DLD1 (cell line): ENCODE data around the gene SSTR4.

Source experiments
- in situ Hi-C: cut with HindIII; loops from 2 replicates; pipeline ENCODE4 v1.10.0; 2017; ENCODE audit warnings: low sequenced_read_pairs

SSTR4 gene

DNA sequence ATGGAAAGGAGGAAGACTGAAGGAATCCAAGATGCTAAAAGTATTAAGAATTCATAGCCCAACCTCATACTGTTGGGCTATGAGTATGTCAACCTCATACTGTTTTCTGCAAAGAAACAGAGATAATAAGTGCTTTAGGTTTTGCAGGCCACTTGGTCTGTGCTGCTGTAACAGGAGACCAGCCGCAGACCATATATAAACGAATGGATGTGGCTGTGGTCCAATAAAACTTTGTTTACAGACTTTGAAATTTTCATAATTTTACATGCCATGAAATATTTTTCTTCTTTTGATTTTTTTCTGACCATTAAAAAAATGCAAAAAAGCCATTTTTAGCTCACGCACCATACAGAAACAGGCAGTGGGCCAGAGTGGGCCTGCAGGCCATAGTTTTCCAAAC, 28.1 kb downstream of the SSTR4 start:
- in situ Hi-C loops: no loop called here

GRCh38 chr20:23063581-23063980, 28.5 kb downstream of the SSTR4 start:
- in situ Hi-C loops: no loop called here

DNA sequence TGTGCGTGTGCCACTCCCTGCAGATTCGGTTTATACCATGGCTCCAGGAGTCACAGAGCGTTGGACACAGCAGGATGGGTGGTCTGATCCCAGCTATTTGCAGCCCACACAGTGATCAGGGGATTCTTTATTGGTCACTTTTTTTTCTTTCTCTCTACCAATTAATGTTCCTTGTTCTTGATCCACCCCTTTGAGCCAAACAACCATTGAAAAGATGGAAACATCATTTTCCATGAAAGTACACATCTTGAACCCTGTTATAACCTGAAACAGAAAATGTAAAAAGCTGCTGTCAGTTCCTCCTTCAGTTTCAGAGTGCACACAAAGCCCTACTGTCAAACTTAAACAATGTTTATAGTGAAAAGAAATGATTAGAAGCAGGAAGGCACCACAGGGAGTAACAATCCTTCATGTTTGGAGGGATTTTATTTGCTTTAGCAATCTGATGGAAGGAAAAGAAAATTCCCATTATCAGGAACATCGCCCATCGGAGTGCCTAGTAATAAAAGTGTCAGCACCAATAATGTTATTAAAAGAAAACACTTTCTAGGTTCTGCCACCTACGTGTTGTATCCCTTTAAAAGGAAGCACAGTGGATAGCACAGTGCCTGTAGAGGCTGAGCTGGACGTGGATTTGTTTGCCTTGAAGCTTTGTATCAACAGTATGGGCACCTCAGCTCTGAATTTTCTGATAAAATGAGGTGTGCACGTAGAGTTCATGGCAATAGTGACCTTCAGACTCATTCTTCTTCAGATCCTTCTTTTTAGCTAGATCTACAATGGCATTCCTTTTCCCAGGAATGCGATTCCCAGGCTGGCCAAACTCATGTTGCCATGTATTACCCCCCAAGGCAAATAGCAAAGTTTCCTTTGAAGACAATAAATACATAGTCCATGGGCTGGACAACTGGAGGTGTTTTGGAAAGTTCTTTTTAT, 30.4 kb downstream of the SSTR4 start:
- in situ Hi-C loops: no loop called here

DNA sequence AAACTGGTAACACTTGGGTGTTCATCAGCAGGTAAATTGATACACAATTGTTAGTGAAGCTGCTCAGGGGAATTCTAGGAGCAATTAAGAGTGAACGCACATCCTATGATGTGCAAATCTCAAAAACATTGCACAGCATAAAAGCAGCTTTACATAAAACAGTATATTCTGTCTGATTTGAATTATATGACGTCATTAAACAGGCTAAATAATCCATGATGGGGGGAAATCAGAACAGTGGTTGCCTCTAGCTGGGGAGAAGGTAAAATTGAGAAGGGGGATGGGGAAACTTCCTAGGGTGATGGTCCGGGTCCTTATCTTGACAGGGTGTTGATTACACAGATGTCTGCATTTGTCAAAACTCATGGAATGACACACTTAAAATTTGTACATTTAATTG, 31.7 kb downstream of the SSTR4 start:
- in situ Hi-C loops: no loop called here

DNA sequence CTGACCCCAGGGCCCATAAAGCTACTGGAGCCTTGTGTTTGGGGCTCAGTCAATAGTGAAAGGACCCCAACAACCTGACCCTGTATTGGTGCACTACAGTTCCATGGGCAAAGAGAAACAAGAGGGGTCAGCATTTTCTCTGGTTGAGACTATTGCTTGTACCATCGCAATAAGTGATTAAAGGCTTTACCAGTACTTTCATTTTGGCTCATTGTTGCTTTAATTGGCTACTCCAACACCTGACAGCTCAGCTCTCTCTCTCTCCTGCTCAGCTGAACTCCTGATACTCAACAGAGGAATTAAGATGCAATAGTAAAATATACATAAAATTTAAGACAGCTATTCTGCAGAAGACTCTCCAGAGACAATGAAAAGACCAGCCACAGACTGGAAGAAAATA, 33.2 kb downstream of the SSTR4 start:
- in situ Hi-C loops: no loop called here

- in situ Hi-C loops: no loop called here
Observed at GRCh38 chr20:23069108-23069507, 34.0 kb downstream of the SSTR4 start.

DNA sequence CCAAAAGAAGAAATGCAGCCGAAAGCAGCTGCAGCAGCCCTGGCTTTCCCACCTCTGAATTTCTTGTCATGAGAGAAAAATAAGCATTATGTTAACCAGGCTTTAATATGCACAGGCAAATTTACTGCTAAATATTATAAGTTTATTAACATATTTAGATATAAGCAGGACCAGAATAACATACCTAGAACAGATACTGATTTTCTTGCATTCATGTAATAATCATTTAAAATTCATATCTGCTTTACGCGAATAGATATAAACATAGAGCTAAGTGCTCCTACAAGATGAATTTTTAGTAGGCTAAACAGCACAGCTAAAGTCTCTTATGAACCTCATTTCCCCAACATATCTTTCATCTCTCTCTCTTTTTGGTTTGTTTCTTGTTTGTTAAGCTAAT, 36.3 kb downstream of the SSTR4 start:
- in situ Hi-C loops: no loop called here

DNA sequence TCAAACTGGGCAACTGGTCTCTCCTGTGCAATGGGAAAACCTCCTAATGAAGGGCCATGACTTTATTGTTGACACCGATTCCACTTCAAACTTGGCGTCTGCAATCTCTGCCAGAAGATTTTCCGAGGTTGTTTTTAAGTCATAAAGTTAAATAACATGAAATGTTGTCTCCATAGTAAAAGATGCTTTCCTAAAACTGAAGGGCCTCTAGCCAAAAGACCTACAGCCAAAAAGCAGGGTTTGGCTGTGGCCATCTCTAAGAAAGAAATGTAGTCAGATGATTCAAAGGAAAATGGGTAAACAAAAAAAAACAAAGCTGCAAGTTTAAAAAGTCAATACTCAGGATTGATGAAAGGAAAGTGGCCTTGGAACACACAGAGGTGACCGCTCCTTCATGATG, 36.9 kb downstream of the SSTR4 start:
- in situ Hi-C loops: no loop called here

DNA sequence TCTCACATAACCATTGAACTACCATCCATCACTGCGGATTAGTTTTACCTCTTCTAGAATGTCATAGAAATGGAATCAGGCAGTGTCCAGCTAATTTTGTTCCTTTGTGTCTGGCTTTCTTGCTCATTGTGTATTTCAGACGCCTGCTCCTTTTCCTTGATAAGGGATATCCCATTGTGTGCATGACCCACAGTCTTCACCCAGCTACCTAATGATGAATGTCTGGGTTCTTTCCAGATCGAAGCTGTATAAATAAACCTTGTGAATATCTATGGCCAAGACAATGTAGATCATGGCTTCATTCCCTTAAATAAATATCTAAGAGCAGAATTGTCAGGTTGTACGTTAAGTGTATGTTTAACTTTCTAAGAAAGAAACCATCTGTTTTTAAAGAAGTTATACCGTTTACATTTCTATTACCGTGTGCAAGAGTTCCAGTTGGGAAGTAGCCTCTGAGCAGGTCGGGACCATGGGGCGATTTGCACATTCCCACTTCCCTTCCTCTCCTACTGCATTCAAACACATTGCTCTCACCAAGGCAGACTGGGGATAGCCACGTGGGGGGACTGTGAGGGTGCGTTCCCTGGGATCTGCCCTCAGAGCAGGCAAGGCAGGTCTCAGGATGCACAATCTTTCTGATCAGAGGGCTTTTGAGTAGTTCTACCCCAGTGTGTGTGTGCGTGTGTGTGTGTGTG, 37.9 kb downstream of the SSTR4 start:
- in situ Hi-C loops: no loop called here

GRCh38 chr20:23074052-23074451, 38.9 kb downstream of the SSTR4 start:
- in situ Hi-C loops: no loop called here

DNA sequence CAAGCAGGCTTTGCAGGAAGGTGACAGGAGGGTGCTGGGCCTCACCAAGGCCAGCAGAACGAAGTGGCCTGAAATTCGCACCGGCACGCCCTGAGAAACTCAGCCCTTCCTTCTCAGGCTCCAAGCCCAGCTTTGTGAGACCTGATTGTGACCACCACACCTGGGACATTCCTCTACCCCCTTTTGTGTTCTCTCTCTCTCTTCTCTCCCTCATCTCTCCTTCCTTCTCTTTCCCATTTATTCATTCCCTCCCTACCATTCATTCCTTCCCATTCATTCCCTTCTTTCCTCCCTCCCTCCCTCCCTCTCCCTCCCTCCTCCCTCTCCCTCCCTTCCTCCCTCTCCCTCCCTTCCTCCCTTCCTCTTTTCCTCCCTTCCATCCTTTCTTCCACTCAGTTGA, 42.2 kb downstream of the SSTR4 start:
- in situ Hi-C loops: no loop called here

DNA sequence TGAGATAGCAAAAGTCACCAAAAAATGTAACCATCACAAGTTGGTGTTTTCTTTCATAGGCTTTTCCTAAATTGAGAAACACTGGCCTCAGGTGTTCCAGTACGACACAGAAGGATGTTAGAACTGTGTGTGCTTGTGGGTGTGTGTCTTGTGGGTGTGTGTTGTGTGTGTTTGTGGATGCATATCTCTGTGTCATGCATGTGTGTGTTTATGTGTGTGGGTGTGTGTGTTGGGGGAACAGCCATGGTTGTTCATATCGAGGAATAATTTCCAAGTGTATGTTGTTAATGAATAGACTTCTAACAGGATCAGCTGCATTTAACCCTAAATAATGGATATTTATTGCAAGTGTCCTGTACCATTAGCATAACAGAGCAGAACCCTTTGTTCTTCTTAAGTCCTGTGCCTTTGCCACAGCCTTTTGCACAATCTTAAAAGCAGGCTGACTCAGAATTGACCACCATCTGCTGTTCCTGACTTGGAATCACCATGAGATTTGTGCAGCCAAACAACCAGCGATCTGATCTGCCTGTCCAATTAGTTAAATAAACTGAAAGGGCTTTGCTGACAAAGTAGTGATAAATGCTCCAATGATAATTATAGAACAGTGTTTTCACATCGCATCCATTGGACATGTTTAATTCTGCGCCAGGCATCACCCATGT, 43.4 kb downstream of the SSTR4 start:
- in situ Hi-C loops: no loop called here

DNA sequence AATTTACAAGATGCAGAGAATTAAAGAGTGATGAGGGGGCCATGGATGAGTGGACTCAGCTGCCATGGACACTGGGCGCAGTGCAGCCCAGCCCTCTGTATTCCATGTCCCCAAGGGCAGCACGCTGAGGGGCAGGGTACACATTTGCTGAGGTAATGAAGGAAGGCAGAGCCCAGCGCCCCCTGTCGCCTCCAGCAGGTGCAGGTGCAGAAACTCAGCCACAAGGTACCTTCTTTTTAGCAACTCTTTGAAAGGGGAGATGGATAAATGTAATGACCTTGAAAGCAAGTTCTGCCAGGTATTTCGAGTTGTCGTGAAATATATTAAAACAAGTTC, 43.9 kb downstream of the SSTR4 start:
- in situ Hi-C loops: no loop called here

DNA sequence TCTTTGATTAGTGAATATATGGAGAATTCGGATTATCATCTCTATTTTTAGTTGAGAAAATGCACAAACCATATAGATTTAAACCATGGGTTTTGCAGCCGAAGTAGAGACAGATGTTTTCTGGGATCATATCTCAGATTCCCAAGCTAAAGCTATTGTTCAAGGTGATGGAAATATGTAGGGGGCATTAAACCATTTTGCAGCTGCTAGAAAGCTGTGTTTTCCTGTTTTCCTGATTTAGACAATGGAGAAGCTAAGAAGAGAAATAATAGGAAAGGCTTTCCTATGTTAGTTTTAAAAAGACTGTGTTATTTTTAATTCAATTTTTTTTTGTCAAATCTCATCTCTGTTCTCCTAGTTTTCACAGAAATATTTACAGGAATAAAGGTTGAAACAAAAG, 44.8 kb downstream of the SSTR4 start:
- in situ Hi-C loops: no loop called here

DNA sequence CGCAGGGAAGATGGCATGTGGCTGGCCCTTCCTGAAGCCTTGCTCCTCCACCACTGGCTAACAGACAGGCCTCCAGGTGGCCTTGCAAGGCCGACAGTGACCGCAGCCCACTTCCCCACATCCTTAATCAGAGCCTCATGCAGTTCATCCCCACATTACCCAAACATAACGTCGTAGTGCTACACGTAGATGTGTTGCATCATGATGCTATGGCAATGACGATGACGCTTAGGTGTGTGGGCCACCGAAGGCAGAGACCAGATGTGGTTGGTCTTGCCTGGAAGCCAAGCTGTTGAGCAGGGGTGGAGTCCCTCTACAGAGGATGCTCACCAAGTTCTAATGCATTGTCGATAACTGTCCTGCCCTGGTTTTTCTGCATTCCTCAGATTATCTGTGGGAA, 45.4 kb downstream of the SSTR4 start:
- in situ Hi-C loops: no loop called here

DNA sequence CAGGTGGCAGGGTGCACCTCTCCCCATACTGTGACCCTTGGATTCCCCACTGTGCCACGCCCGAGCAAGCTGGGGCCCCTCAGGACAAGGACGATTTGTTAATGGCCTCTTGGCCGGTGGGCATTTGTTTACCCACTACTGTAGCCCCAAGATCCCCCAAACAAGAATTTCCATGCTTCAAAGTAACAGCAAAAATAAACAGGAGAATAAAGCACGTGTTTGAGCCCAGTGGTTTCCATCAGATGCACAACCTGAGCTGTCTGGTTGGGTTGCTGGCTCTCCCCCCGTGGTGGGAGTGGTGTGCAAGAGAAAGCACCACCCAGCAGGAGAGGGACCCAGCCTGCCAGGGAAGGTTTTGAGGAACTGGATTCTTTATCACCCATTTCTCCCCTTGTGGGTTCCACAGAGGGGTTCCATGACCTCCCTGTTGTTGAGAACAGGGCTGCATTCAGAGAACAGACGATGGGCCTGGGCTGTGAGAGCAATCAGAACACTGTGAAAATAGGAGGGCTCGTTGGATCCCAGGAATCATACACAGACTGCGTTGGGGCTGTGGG, 46.2 kb downstream of the SSTR4 start:
- in situ Hi-C loops: no loop called here

GRCh38 chr20:23082846-23083552, 47.9 kb downstream of the SSTR4 start:
- in situ Hi-C loops: no loop called here

- in situ Hi-C loops: no loop called here
Observed at GRCh38 chr20:23083553-23084220, 48.6 kb downstream of the SSTR4 start.

DNA sequence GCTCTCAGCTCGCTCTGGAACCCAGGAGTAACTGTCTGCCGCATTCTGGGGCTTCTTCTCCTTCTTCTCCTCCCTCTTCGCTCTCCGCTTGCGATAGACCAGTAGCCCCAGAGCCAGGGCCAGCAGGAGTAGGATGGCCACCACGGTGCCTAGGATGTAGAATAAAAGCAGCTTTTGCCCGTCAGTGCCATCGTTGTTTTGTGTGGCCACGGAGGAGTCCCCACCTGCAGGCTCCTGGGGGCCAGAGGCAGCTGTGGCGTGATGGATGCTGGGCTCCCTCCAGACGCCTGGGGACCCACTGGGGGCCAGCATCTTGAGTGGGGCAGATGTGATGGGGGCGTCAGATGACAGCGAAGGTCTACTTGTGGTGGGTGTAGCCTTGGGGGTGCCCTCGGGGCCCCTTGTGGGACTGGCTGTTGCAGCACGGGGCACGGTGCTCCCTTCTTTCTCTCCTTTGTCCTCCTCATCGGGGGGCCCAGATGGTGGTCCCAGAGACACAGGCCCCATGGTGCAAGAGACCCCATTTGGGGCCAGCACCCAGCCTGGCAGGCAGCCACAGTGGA, 49.3 kb downstream of the SSTR4 start:
- in situ Hi-C loops: no loop called here

- in situ Hi-C loops: no loop called here
Observed at GRCh38 chr20:23084845-23085365, 49.8 kb downstream of the SSTR4 start.
